IMR-90 (cell line): Measurements from ENCODE around the gene SAMD5. TPM values are rescaled to one million over a fixed set of nuclear protein-coding genes. Genes with fewer than 3 reads are reported as not detected.

Experiments
- ATAC-seq: fragments of 200-7000 bp; cut with Tn5 transposase; 2 replicates; pipeline ENCODE4 v1.9.1; 2020; ENCODE audit warnings: low read depth, mild to moderate bottlenecking, moderate library complexity
- BruUV-seq: library from RNA; stranded (reverse); fragments of 400-500 nt; replicated peaks from 2 replicates; lab custom pipeline; 2021; lab: Mats Ljungman, UMichigan
- CTCF ChIA-PET: fragments of 300-600 bp; formaldehyde crosslinking; extraction: SDS; loops from one replicate; lab custom pipeline; 2021; ENCODE audit warnings: antibody characterized with exemption; lab: Yijun Ruan, JAX
- POLR2A ChIA-PET: fragments of 300-600 bp; sonication (Branson Sonifier 250); formaldehyde crosslinking; loops from one replicate; lab custom pipeline; 2022; ENCODE audit warnings: antibody characterized with exemption; ENCODE audit not compliant: unreplicated experiment; lab: Charles Lee
- DNase-seq: peaks from one replicate; pipeline ENCODE4 v3.0.0; 2013
- H2AFZ ChIP-seq: replicated peaks from 2 replicates; pipeline ENCODE3; 2013; ENCODE audit warnings: low read length, mild to moderate bottlenecking; ENCODE audit not compliant: poor library complexity
- H2AK5ac ChIP-seq: 2 replicates; pipeline ENCODE4 v1.6.1; 2013; ENCODE audit warnings: low read depth, low read length, inconsistent platforms
- H2AK9ac ChIP-seq: replicated peaks from 2 replicates; pipeline ENCODE3; 2013; ENCODE audit warnings: mild to moderate bottlenecking, low read depth, low read length, moderate library complexity; ENCODE audit not compliant: poor library complexity
- H2BK120ac ChIP-seq: 2 replicates; pipeline ENCODE4 v1.6.1; 2013; ENCODE audit warnings: low read depth, low read length, inconsistent platforms
- H2BK15ac ChIP-seq: 3 replicates; pipeline ENCODE4 v1.6.1; 2013; ENCODE audit warnings: low read depth, low read length, inconsistent platforms
- H2BK20ac ChIP-seq: 2 replicates; pipeline ENCODE4 v1.6.1; 2013; ENCODE audit warnings: low read depth, mild to moderate bottlenecking, inconsistent platforms, low read length, moderate library complexity
- H2BK5ac ChIP-seq: 2 replicates; pipeline ENCODE4 v1.6.1; 2013; ENCODE audit warnings: mild to moderate bottlenecking, low read depth, low read length, inconsistent platforms; ENCODE audit not compliant: poor library complexity, severe bottlenecking
- H3K14ac ChIP-seq: replicated peaks from 2 replicates; pipeline ENCODE4 v1.6.1; 2013; ENCODE audit warnings: low read depth, low read length, inconsistent platforms
- H3K18ac ChIP-seq: 2 replicates; pipeline ENCODE4 v1.6.1; 2013; ENCODE audit warnings: low read depth, low read length, control low read depth
- H3K23ac ChIP-seq: 2 replicates; pipeline ENCODE4 v1.6.1; 2013; ENCODE audit warnings: low read depth, low read length, inconsistent platforms
- H3K27ac ChIP-seq: 2 replicates; pipeline ENCODE4 v1.5.1; 2013; ENCODE audit warnings: mild to moderate bottlenecking, control low read depth, low read length; ENCODE audit not compliant: insufficient read depth
- H3K27me3 ChIP-seq: 2 replicates; pipeline ENCODE4 v1.6.1; 2013; ENCODE audit warnings: low read length; ENCODE audit not compliant: control insufficient read depth, insufficient read depth
- H3K36me3 ChIP-seq: 2 replicates; pipeline ENCODE4 v1.6.1; 2013; ENCODE audit warnings: low read length, mixed read lengths; ENCODE audit not compliant: control insufficient read depth, insufficient read depth
- H3K4ac ChIP-seq: 2 replicates; pipeline ENCODE4 v1.6.1; 2013; ENCODE audit warnings: low read depth, low read length, inconsistent platforms
- H3K4me1 ChIP-seq: 2 replicates; pipeline ENCODE4 v1.6.1; 2013; ENCODE audit warnings: low read length, mixed read lengths; ENCODE audit not compliant: control insufficient read depth, insufficient read depth
- H3K4me2 ChIP-seq: 2 replicates; pipeline ENCODE4 v1.6.1; 2013; ENCODE audit warnings: low read depth, mild to moderate bottlenecking, control low read depth, low read length, moderate library complexity
- H3K4me3 ChIP-seq: 2 replicates; pipeline ENCODE4 v1.5.1; 2013; ENCODE audit warnings: low read depth, mild to moderate bottlenecking, control low read depth, low read length, moderate library complexity; ENCODE audit not compliant: insufficient read depth
- H3K56ac ChIP-seq: 2 replicates; pipeline ENCODE4 v1.6.1; 2013; ENCODE audit warnings: low read length, inconsistent platforms; ENCODE audit not compliant: insufficient read depth; ENCODE audit errors: extremely low read depth
- H3K79me1 ChIP-seq, 2 experiments: 2 replicates each; pipeline ENCODE4 v1.6.1; 2013; ENCODE audit warnings: low read length in 2 of 2, inconsistent platforms in 1 of 2, low read depth in 1 of 2
- H3K9ac ChIP-seq: 2 replicates; pipeline ENCODE4 v1.6.1; 2013; ENCODE audit warnings: low read depth, low read length, control low read depth
- H3K9me1 ChIP-seq: 2 replicates; pipeline ENCODE4 v1.6.1; 2013; ENCODE audit warnings: low read length, inconsistent platforms; ENCODE audit not compliant: insufficient read depth
- H3K9me3 ChIP-seq: 2 replicates; pipeline ENCODE4 v1.6.1; 2013; ENCODE audit warnings: low read length; ENCODE audit not compliant: control insufficient read depth, insufficient read depth
- H4K20me1 ChIP-seq: 2 replicates; pipeline ENCODE4 v1.6.1; 2013; ENCODE audit warnings: low read length, inconsistent platforms; ENCODE audit not compliant: insufficient read depth
- H4K5ac ChIP-seq: 2 replicates; pipeline ENCODE4 v1.6.1; 2013; ENCODE audit warnings: mild to moderate bottlenecking, low read depth, low read length, control low read depth
- H4K8ac ChIP-seq, 2 experiments: 2 replicates each; pipeline ENCODE4 v1.6.1; 2013; ENCODE audit warnings: low read depth in 2 of 2, low read length in 2 of 2, control low read depth in 1 of 2, inconsistent platforms in 1 of 2
- H4K91ac ChIP-seq: 2 replicates; pipeline ENCODE4 v1.6.1; 2013; ENCODE audit warnings: low read depth, low read length, inconsistent platforms; ENCODE audit not compliant: insufficient read depth
- MAFK ChIP-seq: IDR thresholded peaks from 2 replicates; pipeline ENCODE4 v1.6.1; 2012; ENCODE audit warnings: low read depth, low read length, improper control_type of control experiment
- MXI1 ChIP-seq: IDR thresholded peaks from 2 replicates; pipeline ENCODE4 v1.6.1; 2012; ENCODE audit warnings: low read depth, mild to moderate bottlenecking, low read length, moderate library complexity, borderline replicate concordance
- NFE2L2 ChIP-seq: fragments of 150-350 bp; IDR thresholded peaks from 2 replicates; pipeline ENCODE4 v1.6.1; 2016; ENCODE audit warnings: low read depth, mild to moderate bottlenecking, low read length
- POLR2A ChIP-seq: IDR thresholded peaks from 2 replicates; pipeline ENCODE4 v1.6.1; 2012; ENCODE audit warnings: mild to moderate bottlenecking, low read depth, low read length
- WGBS, 2 experiments: methylation state at CpG; one replicate each; pipeline versions ENCODE4 v1.1.5 to v1.1.7; 2013; ENCODE audit warnings: missing lambda C conversion rate in 2 of 2; ENCODE audit not compliant: insufficient read length in 1 of 2; ENCODE audit errors: extremely low coverage in 2 of 2; 5-methylcytosine and 5-hydroxymethylcytosine counted together
- dilution Hi-C: fragments of 300-500 bp; cut with HindIII; formaldehyde crosslinking; loops from one replicate; pipeline ENCODE4 v1.14.3; 2018; ENCODE audit warnings: low sequenced_read_pairs; ENCODE audit not compliant: unreplicated experiment
- in situ Hi-C: fragments of 300-500 bp; cut with MboI; formaldehyde crosslinking; loops from 3 replicates; pipeline ENCODE4 v1.14.3; 2019; ENCODE audit warnings: low sequenced_read_pairs, inconsistent platforms, mixed read lengths
- intact Hi-C: fragments of 100-400 bp; cut with micrococcal nuclease; formaldehyde crosslinking; loops from 2 replicates; pipeline ENCODE4 v1.10.0; 2022
- polyA plus RNA-seq, 3 experiments: library from polyadenylated mRNA; depleted of rRNA; stranded (reverse); fragments of >200 nt; gene quantifications; 2 replicates each; pipeline ENCODE4 v1.2.3, GENCODE V29; 2012; ENCODE audit warnings: low replicate concordance in 1 of 3
- total RNA-seq: library from RNA; depleted of rRNA; stranded (reverse); fragments of >200 nt; gene quantifications from 2 replicates; pipeline ENCODE4 v1.2.3, GENCODE V29; 2012
- TF ChIP-seq, protein P1 (sequence below): fragments of 150-350 bp; IDR thresholded peaks from 2 replicates; pipeline ENCODE4 v1.6.1; 2016; ENCODE audit warnings: low read depth, mild to moderate bottlenecking, low read length, moderate library complexity, borderline replicate concordance
- TF ChIP-seq, protein P2 (sequence below): fragments of 150-350 bp; IDR thresholded peaks from 2 replicates; pipeline ENCODE4 v1.6.1; 2017; ENCODE audit warnings: mild to moderate bottlenecking, antibody characterized with exemption, low read length, low read depth

The SAMD5 gene
- total and polyA plus RNA-seq, 2 of the 4 experiments (the other 2 are of a cell fraction), result 1.0 to 1.6 TPM

GRCh38 chr6:147503587-147503986 lies 4.9 kb upstream of the SAMD5 start:
- ChIA-PET POLR2A (no interaction called here), CTCF (interaction anchor here (0.8 kb wide), 1 partner anchor 662 kb away, joined by 3 read pairs; no protein-coding TSS in a partner anchor)
- no peak overlapping the region for H3K9ac ChIP-seq
- H3K4me3 ChIP-seq, result no peak overlapping the region
- no peak overlapping the region for H2AK9ac ChIP-seq
- H4K20me1 ChIP-seq, result no peaks in the 10 kb centered on the region
- H3K4me2 ChIP-seq, result no peak overlapping the region
- no peak overlapping the region for H4K8ac ChIP-seq
- H3K4me1 ChIP-seq, result peaks cover 3% of the 10 kb centered on the region; the same call in 1 of the 2 replicates
- TF ChIP-seq, protein P1, sequence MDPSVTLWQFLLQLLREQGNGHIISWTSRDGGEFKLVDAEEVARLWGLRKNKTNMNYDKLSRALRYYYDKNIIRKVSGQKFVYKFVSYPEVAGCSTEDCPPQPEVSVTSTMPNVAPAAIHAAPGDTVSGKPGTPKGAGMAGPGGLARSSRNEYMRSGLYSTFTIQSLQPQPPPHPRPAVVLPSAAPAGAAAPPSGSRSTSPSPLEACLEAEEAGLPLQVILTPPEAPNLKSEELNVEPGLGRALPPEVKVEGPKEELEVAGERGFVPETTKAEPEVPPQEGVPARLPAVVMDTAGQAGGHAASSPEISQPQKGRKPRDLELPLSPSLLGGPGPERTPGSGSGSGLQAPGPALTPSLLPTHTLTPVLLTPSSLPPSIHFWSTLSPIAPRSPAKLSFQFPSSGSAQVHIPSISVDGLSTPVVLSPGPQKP, result no peak
- TF ChIP-seq MAFK, result no peak
- no peak for TF ChIP-seq NFE2L2
- TF ChIP-seq MXI1, result no peak
- TF ChIP-seq, protein P2, sequence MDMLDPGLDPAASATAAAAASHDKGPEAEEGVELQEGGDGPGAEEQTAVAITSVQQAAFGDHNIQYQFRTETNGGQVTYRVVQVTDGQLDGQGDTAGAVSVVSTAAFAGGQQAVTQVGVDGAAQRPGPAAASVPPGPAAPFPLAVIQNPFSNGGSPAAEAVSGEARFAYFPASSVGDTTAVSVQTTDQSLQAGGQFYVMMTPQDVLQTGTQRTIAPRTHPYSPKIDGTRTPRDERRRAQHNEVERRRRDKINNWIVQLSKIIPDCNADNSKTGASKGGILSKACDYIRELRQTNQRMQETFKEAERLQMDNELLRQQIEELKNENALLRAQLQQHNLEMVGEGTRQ, result no peak
- no peak for TF ChIP-seq POLR2A
- no peak overlapping the region for H3K27ac ChIP-seq
- in situ Hi-C loops (loop anchor here (10.0 kb wide), 1 partner anchor 961 kb away; no protein-coding TSS in a partner anchor), dilution Hi-C loops (no loop called here), intact Hi-C loops (loop anchor here (10.0 kb wide), 1 partner anchor 649 kb away; no protein-coding TSS in a partner anchor)
- H4K91ac ChIP-seq, result no peak overlapping the region
- no peaks in the 10 kb centered on the region for H3K9me3 ChIP-seq
- no peak overlapping the region for H3K23ac ChIP-seq
- H3K36me3 ChIP-seq, result no peaks in the 10 kb centered on the region
- H3K9me1 ChIP-seq, result no peaks in the 10 kb centered on the region
- no peak overlapping the region for H3K18ac ChIP-seq
- H3K27me3 ChIP-seq, result peaks cover 6% of the 10 kb centered on the region; the same call in 1 of the 2 replicates
- H3K14ac ChIP-seq, result no peak overlapping the region
- H2AFZ ChIP-seq, result no peak overlapping the region
- H2BK120ac ChIP-seq, result no peak overlapping the region
- H2BK20ac ChIP-seq, result no peak overlapping the region
- ATAC-seq (no peak), DNase-seq (no peak)
- no peak overlapping the region for H4K5ac ChIP-seq
- no peak overlapping the region for H3K56ac ChIP-seq
- H2BK15ac ChIP-seq, result no peak overlapping the region
- no peaks in the 10 kb centered on the region for H3K79me1 ChIP-seq
- H2BK5ac ChIP-seq, result no peak overlapping the region
- no peak overlapping the region for H2AK5ac ChIP-seq
- BruUV-seq, result no TSS peak
- H3K4ac ChIP-seq, result no peak overlapping the region
- WGBS, 2 experiments, result no CpG with 5 or more reads among the region's 3 CpGs
